OCI-LY1 (cell line): ENCODE data around the gene CCDC27.
A peak's percentile ranks its signal among the peaks of the same experiment; 100 is the strongest.

Experiments used
- H2AFZ ChIP-seq: fragments of 200-600 bp; sonication (generic), shearing (Covaris generic); 2 replicates; pipeline ENCODE4 v1.6.0; 2014; ENCODE audit warnings: antibody characterized with exemption, mild to moderate bottlenecking, low read length
- H3F3A ChIP-seq: fragments of 200-600 bp; sonication (generic), shearing (Covaris generic); 2 replicates; pipeline ENCODE4 v1.6.0; 2014; ENCODE audit warnings: mild to moderate bottlenecking, antibody characterized with exemption, low read length, moderate library complexity; ENCODE audit not compliant: insufficient read depth
- H3K27ac ChIP-seq: fragments of 200-600 bp; sonication (generic); 2 replicates; pipeline ENCODE4 v1.5.1; 2014; ENCODE audit warnings: low read length, mixed run types, mild to moderate bottlenecking, low read depth; ENCODE audit not compliant: poor library complexity, severe bottlenecking
- H3K27me3 ChIP-seq: fragments of 200-600 bp; sonication (generic); 2 replicates; pipeline ENCODE4 v1.6.0; 2014; ENCODE audit warnings: antibody characterized with exemption, mild to moderate bottlenecking, low read length, moderate library complexity; ENCODE audit not compliant: insufficient read depth
- H3K36me3 ChIP-seq: fragments of 200-600 bp; sonication (generic); 2 replicates; pipeline ENCODE4 v1.6.1; 2014; ENCODE audit warnings: mild to moderate bottlenecking, antibody characterized with exemption, low read length, moderate library complexity, mixed read lengths; ENCODE audit not compliant: insufficient read depth
- H3K4me1 ChIP-seq: fragments of 200-600 bp; sonication (generic); 2 replicates; pipeline ENCODE4 v1.5.1; 2014; ENCODE audit warnings: mild to moderate bottlenecking, low read length, moderate library complexity; ENCODE audit not compliant: insufficient read depth, severe bottlenecking
- H3K4me2 ChIP-seq: fragments of 200-600 bp; sonication (generic), shearing (Covaris generic); 2 replicates; pipeline ENCODE4 v1.6.1; 2014; ENCODE audit warnings: low read length
- H3K4me3 ChIP-seq: fragments of 200-600 bp; sonication (generic); 2 replicates; pipeline ENCODE4 v1.5.1; 2014; ENCODE audit warnings: low read length, low read depth, mild to moderate bottlenecking, mixed read lengths; ENCODE audit not compliant: poor library complexity, severe bottlenecking
- H3K79me2 ChIP-seq: fragments of 200-600 bp; shearing (Covaris generic); 2 replicates; pipeline ENCODE4 v1.6.1; 2016; ENCODE audit warnings: mixed run types, low read length, mixed read lengths; ENCODE audit not compliant: insufficient read depth
- H3K9ac ChIP-seq: fragments of 200-600 bp; sonication (generic), shearing (Covaris generic); 2 replicates; pipeline ENCODE4 v1.6.1; 2014; ENCODE audit warnings: mild to moderate bottlenecking, low read length, mixed read lengths
- H3K9me2 ChIP-seq: fragments of 200-600 bp; sonication (generic), shearing (Covaris generic); 2 replicates; pipeline ENCODE4 v1.6.1; 2014; ENCODE audit warnings: low read depth, mild to moderate bottlenecking, low read length, mixed read lengths
- H3K9me3 ChIP-seq: fragments of 200-600 bp; shearing (Covaris generic); 2 replicates; pipeline ENCODE4 v1.6.1; 2014; ENCODE audit warnings: low read length, mixed read lengths
- H4K20me1 ChIP-seq: fragments of 200-600 bp; sonication (generic), shearing (Covaris generic); 2 replicates; pipeline ENCODE4 v1.6.0; 2016; ENCODE audit warnings: mild to moderate bottlenecking, low read length; ENCODE audit not compliant: insufficient read depth
- EZH2 ChIP-seq: fragments of 200-600 bp; sonication (generic), shearing (Covaris generic); IDR thresholded peaks from 2 replicates; pipeline ENCODE4 v1.8.0; 2017; ENCODE audit warnings: borderline replicate concordance, mixed run types, mild to moderate bottlenecking, antibody characterized with exemption, low read length, moderate library complexity, mixed read lengths
- TF ChIP-seq, protein P1 (sequence below): fragments of 200-600 bp; sonication (generic), shearing (Covaris generic); IDR thresholded peaks from 2 replicates; pipeline ENCODE4 v1.5.1; 2017; ENCODE audit warnings: mild to moderate bottlenecking, antibody characterized with exemption, low read length, moderate library complexity, mixed read lengths

The CCDC27 gene

DNA sequence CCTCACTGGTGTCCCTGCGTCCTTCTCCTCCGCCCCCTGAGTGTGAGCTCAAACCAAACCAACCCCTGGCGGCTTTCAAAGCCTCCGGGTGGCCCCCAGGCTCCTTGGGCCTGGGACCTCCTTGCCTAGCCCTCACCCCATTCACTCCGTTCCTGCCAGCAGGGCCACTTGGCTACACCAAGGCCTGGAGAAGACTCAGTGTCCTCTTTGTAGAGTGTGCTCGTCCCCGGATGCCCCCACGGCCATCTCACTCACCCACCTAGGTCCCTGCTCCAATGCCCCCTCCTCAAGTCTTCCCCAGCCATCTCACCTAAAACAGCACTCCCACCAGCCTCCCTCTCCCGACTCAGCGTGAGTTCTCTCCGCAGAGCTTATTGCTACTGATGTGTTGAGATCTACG is 7.2 kb upstream of the CCDC27 start:
- Histone ChIP-seq H3K4me1 (peaks cover 31% of the 10 kb centered on the region), H3K9ac (no peak overlapping the region), H3F3A (no peaks in the 10 kb centered on the region), H3K4me3 (peak overlapping the region; percentile 94), H3K9me2 (no peaks in the 10 kb centered on the region), H3K79me2 (no peaks in the 10 kb centered on the region), H3K9me3 (no peaks in the 10 kb centered on the region), H3K36me3 (peaks cover 19% of the 10 kb centered on the region; the same call in 1 of the 2 replicates), H3K27ac (no peak overlapping the region), H3K27me3 (no peaks in the 10 kb centered on the region), H2AFZ (no peak overlapping the region), H3K4me2 (peak overlapping the region; percentile 91; the same call in 1 of the 2 replicates), H4K20me1 (no peaks in the 10 kb centered on the region)
- TF ChIP-seq, protein P1, sequence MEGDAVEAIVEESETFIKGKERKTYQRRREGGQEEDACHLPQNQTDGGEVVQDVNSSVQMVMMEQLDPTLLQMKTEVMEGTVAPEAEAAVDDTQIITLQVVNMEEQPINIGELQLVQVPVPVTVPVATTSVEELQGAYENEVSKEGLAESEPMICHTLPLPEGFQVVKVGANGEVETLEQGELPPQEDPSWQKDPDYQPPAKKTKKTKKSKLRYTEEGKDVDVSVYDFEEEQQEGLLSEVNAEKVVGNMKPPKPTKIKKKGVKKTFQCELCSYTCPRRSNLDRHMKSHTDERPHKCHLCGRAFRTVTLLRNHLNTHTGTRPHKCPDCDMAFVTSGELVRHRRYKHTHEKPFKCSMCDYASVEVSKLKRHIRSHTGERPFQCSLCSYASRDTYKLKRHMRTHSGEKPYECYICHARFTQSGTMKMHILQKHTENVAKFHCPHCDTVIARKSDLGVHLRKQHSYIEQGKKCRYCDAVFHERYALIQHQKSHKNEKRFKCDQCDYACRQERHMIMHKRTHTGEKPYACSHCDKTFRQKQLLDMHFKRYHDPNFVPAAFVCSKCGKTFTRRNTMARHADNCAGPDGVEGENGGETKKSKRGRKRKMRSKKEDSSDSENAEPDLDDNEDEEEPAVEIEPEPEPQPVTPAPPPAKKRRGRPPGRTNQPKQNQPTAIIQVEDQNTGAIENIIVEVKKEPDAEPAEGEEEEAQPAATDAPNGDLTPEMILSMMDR, result no peak
- no peak for TF ChIP-seq EZH2

DNA sequence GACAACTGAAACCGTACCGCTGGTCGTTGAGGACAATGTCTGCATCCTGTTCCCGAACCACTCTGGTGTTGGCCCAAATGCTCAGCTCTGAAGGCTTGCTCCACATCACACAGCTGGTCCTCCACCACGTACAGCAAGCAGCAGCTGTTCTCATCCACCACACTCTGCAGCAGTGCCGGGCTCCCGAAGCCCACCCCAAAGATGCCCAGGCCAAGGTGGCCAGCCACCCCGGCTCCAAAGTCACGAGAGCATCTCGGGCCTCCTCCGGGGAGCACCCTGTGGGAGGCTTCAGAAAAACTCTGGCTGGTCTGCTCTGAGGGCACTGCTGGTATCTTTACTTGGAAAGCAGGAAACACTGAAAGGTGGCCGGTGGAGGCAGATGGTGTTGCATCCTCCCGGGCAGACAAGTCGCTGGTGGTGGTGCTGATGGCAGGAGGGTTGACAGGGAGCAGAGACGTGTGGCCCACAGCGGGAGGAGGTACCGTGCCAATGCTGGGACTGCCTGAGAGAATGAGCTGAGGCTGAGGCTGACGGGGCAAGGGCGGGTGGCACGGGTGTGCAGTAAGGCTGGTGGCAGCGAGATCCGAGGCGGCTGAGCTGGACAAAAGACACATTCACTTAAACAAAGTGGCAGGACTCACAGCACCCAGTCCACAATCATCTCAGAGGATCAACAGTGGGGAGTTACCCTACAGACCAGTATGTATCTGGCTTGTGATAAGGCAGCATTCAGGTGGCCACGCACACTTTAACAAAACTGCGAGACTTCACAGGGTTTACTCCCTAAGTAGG is 6.5 kb upstream of the CCDC27 start:
- Histone ChIP-seq H3K36me3 (peaks cover 18% of the 10 kb centered on the region; the same call in 1 of the 2 replicates), H3K27me3 (no peaks in the 10 kb centered on the region), H3K4me1 (peaks cover 31% of the 10 kb centered on the region), H3K9ac (peak overlapping the region; percentile 82; the same call in 1 of the 2 replicates), H4K20me1 (no peaks in the 10 kb centered on the region), H3K79me2 (no peaks in the 10 kb centered on the region), H2AFZ (no peak overlapping the region), H3K4me2 (peak overlapping the region; percentile 91), H3K4me3 (peak overlapping the region; percentile 94), H3K9me3 (no peaks in the 10 kb centered on the region), H3F3A (no peaks in the 10 kb centered on the region), H3K27ac (no peak overlapping the region), H3K9me2 (no peaks in the 10 kb centered on the region)
- no peak for TF ChIP-seq EZH2
- TF ChIP-seq, protein P1, result no peak

DNA sequence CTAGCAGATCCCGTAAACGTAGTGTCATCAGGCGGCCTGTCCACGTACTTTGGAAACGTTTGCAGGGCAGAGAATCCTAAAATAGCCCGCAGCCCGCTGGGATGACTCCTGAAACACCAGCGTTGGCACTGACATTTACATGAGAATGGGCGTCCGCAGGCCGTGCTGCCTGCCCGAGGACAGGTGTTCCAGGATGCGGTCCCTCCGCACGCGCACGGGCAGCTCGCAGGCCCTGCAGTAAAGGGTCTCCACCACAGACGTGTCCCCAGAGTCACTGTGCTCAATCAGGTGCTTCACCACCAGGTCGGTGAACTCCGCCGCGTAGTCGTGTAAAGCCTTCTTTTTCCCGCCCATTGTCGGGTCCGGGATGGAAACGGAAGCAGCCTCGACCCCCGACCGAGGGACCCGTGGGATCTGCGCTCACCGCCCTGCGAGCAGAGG is 5.8 kb upstream of the CCDC27 start:
- H3K36me3 ChIP-seq, result peaks cover 16% of the 10 kb centered on the region; the same call in 1 of the 2 replicates
- peaks cover 31% of the 10 kb centered on the region for H3K4me1 ChIP-seq
- no peaks in the 10 kb centered on the region for H3K79me2 ChIP-seq
- H3K4me3 ChIP-seq, result peak overlapping the region; percentile 94
- no peaks in the 10 kb centered on the region for H3K9me2 ChIP-seq
- H3F3A ChIP-seq, result no peaks in the 10 kb centered on the region
- no peaks in the 10 kb centered on the region for H3K27me3 ChIP-seq
- no peaks in the 10 kb centered on the region for H4K20me1 ChIP-seq
- H3K27ac ChIP-seq, result no peak overlapping the region
- peak overlapping the region; percentile 82 for H3K9ac ChIP-seq
- no peak overlapping the region for H2AFZ ChIP-seq
- peak overlapping the region; percentile 91 for H3K4me2 ChIP-seq
- H3K9me3 ChIP-seq, result no peaks in the 10 kb centered on the region
- TF ChIP-seq, protein P1, result no peak
- no peak for TF ChIP-seq EZH2
